H1 (cell line): ENCODE measurements around the gene PTP4A1. TPM values are rescaled to one million over a fixed set of nuclear protein-coding genes. Genes with fewer than 3 reads are reported as not detected.
"Not testable (repeated sequence)": the region's sequence is repeated elsewhere in the genome, so short reads cannot be mapped to it uniquely, and the experiment has no call there.

Experiments used
- CTCF ChIA-PET: fragments of 300-600 bp; sonication (Branson Sonifier 250); formaldehyde crosslinking; loops from one replicate; lab custom pipeline; 2021; ENCODE audit not compliant: partially characterized antibody; lab: Charles Lee
- POLR2A ChIA-PET: fragments of 300-600 bp; sonication (Branson Sonifier 250); formaldehyde crosslinking; loops from one replicate; lab custom pipeline; 2021; ENCODE audit warnings: inconsistent platforms; ENCODE audit not compliant: partially characterized antibody; lab: Charles Lee
- DNase-seq, 2 experiments: peaks; one replicate each; pipeline versions ENCODE4 v3.0.0 to v3.0.0-alpha.2; 2010 to 2022; ENCODE audit warnings: low spot score in 2 of 2, low read depth in 1 of 2, mixed read lengths in 1 of 2
- FAIRE-seq: peaks from 2 replicates; lab custom pipeline; 2011; peaks lifted over from hg19 to GRCh38; lab: Jason Lieb, UNC
- H2AFZ ChIP-seq: 2 replicates; pipeline ENCODE4 v1.8.1; 2012; ENCODE audit warnings: low read length, inconsistent platforms
- H2AK5ac ChIP-seq: 2 replicates; pipeline ENCODE4 v1.6.1; 2013; ENCODE audit warnings: low read depth, low read length
- H2BK120ac ChIP-seq: replicated peaks from 2 replicates; pipeline ENCODE3; 2013; ENCODE audit warnings: low read depth, low read length, inconsistent platforms
- H2BK12ac ChIP-seq: 2 replicates; pipeline ENCODE4 v1.6.1; 2013; ENCODE audit warnings: low read depth, low read length
- H2BK15ac ChIP-seq: 2 replicates; pipeline ENCODE4 v1.6.1; 2013; ENCODE audit warnings: low read length
- H2BK20ac ChIP-seq: 2 replicates; pipeline ENCODE4 v1.6.1; 2013; ENCODE audit warnings: low read length
- H2BK5ac ChIP-seq: 2 replicates; pipeline ENCODE4 v1.6.1; 2013; ENCODE audit warnings: low read depth, low read length
- H3K14ac ChIP-seq: 2 replicates; pipeline ENCODE4 v1.6.1; 2013; ENCODE audit warnings: inconsistent platforms; ENCODE audit not compliant: insufficient read length
- H3K18ac ChIP-seq: 2 replicates; pipeline ENCODE4 v1.6.1; 2013; ENCODE audit warnings: low read length; ENCODE audit errors: extremely low read depth
- H3K23ac ChIP-seq: 2 replicates; pipeline ENCODE4 v1.6.1; 2013; ENCODE audit warnings: inconsistent platforms; ENCODE audit not compliant: insufficient read length
- H3K23me2 ChIP-seq: 2 replicates; pipeline ENCODE4 v1.6.1; 2013; ENCODE audit warnings: low read depth, low read length
- H3K27ac ChIP-seq: 2 replicates; pipeline ENCODE4 v1.6.1; 2011; ENCODE audit warnings: low read depth, low read length, inconsistent platforms
- H3K27me3 ChIP-seq, 4 experiments: replicated peaks in 1 of 4; 1 replicate in 1 of 4; 2 replicates in 3 of 4; pipeline versions ENCODE4 v1.6.1 to v1.8.1; 2011 to 2013; ENCODE audit warnings: low read length in 3 of 4, mild to moderate bottlenecking in 3 of 4, inconsistent platforms in 2 of 4, mixed read lengths in 2 of 4, moderate library complexity in 1 of 4; ENCODE audit not compliant: control insufficient read depth in 3 of 4, insufficient read depth in 3 of 4; ENCODE audit errors: extremely low read depth in 1 of 4
- H3K36me3 ChIP-seq, 4 experiments: 2 replicates each; pipeline versions ENCODE4 v1.6.1 to v1.8.1; 2011 to 2013; ENCODE audit warnings: mild to moderate bottlenecking in 4 of 4, low read length in 3 of 4, moderate library complexity in 2 of 4, control low read depth in 1 of 4, inconsistent platforms in 1 of 4; ENCODE audit not compliant: insufficient read depth in 4 of 4, control insufficient read depth in 2 of 4
- H3K4ac ChIP-seq: replicated peaks from 2 replicates; pipeline ENCODE3; 2013; ENCODE audit warnings: low read length, low read depth, mixed read lengths, inconsistent platforms; ENCODE audit not compliant: insufficient read length
- H3K4me1 ChIP-seq, 4 experiments: replicated peaks in 1 of 4; 1 replicate in 1 of 4; 2 replicates in 3 of 4; pipeline versions ENCODE4 v1.6.1 to v1.8.1; 2011 to 2013; ENCODE audit warnings: low read length in 3 of 4, inconsistent platforms in 2 of 4, mixed read lengths in 1 of 4; ENCODE audit not compliant: insufficient read depth in 4 of 4, control insufficient read depth in 3 of 4
- H3K4me2 ChIP-seq, 2 experiments: 2 replicates each; pipeline versions ENCODE4 v1.6.1 to v1.8.1; 2011 to 2013; ENCODE audit warnings: low read depth in 2 of 2, low read length in 2 of 2, control low read depth in 1 of 2, inconsistent platforms in 1 of 2, mild to moderate bottlenecking in 1 of 2; ENCODE audit not compliant: insufficient read depth in 1 of 2
- H3K4me3 ChIP-seq, 4 experiments: fragments of 200-600, 300-600 bp in 1 of 4; sonication (generic), shearing (Covaris generic), sonication (Bioruptor Twin) in 1 of 4; 2 replicates each; pipeline versions ENCODE4 v1.5.1 to v1.8.1; 2011 to 2016; ENCODE audit warnings: low read length in 4 of 4, low read depth in 3 of 4, control low read depth in 2 of 4, inconsistent platforms in 2 of 4, mild to moderate bottlenecking in 2 of 4, mixed read lengths in 1 of 4, moderate library complexity in 1 of 4; ENCODE audit not compliant: insufficient read depth in 2 of 4; ENCODE audit errors: extremely low read depth in 1 of 4
- H3K56ac ChIP-seq: replicated peaks from 2 replicates; pipeline ENCODE3; 2013; ENCODE audit warnings: low read depth, mild to moderate bottlenecking, mixed read lengths, low read length, inconsistent platforms; ENCODE audit not compliant: insufficient read length
- H3K79me1 ChIP-seq: 2 replicates; pipeline ENCODE4 v1.6.1; 2013; ENCODE audit warnings: low read depth, low read length, control low read depth
- H3K79me2 ChIP-seq, 2 experiments: 2 replicates each; pipeline versions ENCODE4 v1.6.1 to v1.8.1; 2012 to 2013; ENCODE audit warnings: low read length in 2 of 2, mild to moderate bottlenecking in 2 of 2, inconsistent platforms in 1 of 2; ENCODE audit not compliant: insufficient read depth in 2 of 2, control insufficient read depth in 1 of 2
- H3K9ac ChIP-seq, 4 experiments: replicated peaks in 1 of 4; 1 replicate in 1 of 4; 2 replicates in 3 of 4; pipeline versions ENCODE4 v1.6.1 to v1.8.1; 2011 to 2013; ENCODE audit warnings: low read depth in 3 of 4, low read length in 3 of 4, control low read depth in 2 of 4, mild to moderate bottlenecking in 2 of 4, moderate library complexity in 2 of 4, inconsistent platforms in 1 of 4; ENCODE audit errors: extremely low read depth in 1 of 4
- H3K9me3 ChIP-seq, 2 experiments: 2 replicates each; pipeline versions ENCODE4 v1.6.1 to v1.8.1; 2012 to 2013; ENCODE audit warnings: mild to moderate bottlenecking in 2 of 2, moderate library complexity in 2 of 2, control low read depth in 1 of 2, inconsistent platforms in 1 of 2, low read depth in 1 of 2, low read length in 1 of 2, mixed read lengths in 1 of 2; ENCODE audit not compliant: insufficient read depth in 2 of 2
- H4K20me1 ChIP-seq, 2 experiments: replicated peaks in 1 of 2; 2 replicates each; pipeline versions ENCODE3 to v1.8.1; 2011 to 2013; ENCODE audit warnings: inconsistent platforms in 2 of 2, low read length in 2 of 2, mild to moderate bottlenecking in 1 of 2; ENCODE audit not compliant: insufficient read depth in 2 of 2, control insufficient read depth in 1 of 2
- H4K5ac ChIP-seq: 2 replicates; pipeline ENCODE4 v1.6.1; 2013; ENCODE audit warnings: low read length, low read depth, mixed read lengths, inconsistent platforms; ENCODE audit not compliant: insufficient read length
- H4K8ac ChIP-seq: 2 replicates; pipeline ENCODE4 v1.8.0; 2013; ENCODE audit warnings: mild to moderate bottlenecking, moderate library complexity, low read length, inconsistent platforms; ENCODE audit not compliant: insufficient read depth; ENCODE audit errors: extremely low read depth
- H4K91ac ChIP-seq: replicated peaks from 2 replicates; pipeline ENCODE3; 2013; ENCODE audit warnings: low read length, mixed read lengths, inconsistent platforms; ENCODE audit not compliant: insufficient read length
- WGBS, 2 experiments: shearing (Covaris generic) in 1 of 2; methylation state at CpG; one replicate each; pipeline versions ENCODE4 v1.1.6 to v1.1.7; 2013 to 2015; ENCODE audit warnings: low lambda C conversion rate in 2 of 2, mixed read lengths in 2 of 2, inconsistent platforms in 1 of 2, low coverage in 1 of 2, missing lambda C conversion rate in 1 of 2; ENCODE audit not compliant: insufficient replicate concordance in 2 of 2, insufficient coverage in 1 of 2, insufficient read length in 1 of 2; ENCODE audit errors: extremely low coverage in 1 of 2, missing lambda C conversion rate in 1 of 2; 5-methylcytosine and 5-hydroxymethylcytosine counted together
- polyA plus RNA-seq, 7 experiments: library from polyadenylated mRNA; depleted of rRNA in 3 of 7; stranded (reverse) in 5 of 7; unstranded in 2 of 7; fragments of >200 nt in 5 of 7; fragments of 200-250 nt in 2 of 7; gene quantifications; 1 replicate in 5 of 7; 2 replicates in 1 of 7; 4 replicates in 1 of 7; pipeline versions ENCODE4 v1.2.1 to v1.2.3, GENCODE V29; 2011 to 2013; ENCODE audit warnings: missing spikeins in 2 of 7, mixed read lengths in 2 of 7
- total RNA-seq: library from RNA; stranded (reverse); fragmentation: NEBNext Ultra II Directional; extraction: Animal tissue kit (Norgen Biotek cat#: 25700); gene quantifications from 2 replicates; pipeline ENCODE4 v1.2.1, GENCODE V29; 2021

Gene PTP4A1
- total and polyA plus RNA-seq, 2 of the 8 experiments (the other 6 are each of a cell fraction or from before 2014, with no cell fraction given): 21.1 to 76.3 TPM

GRCh38 chr6:63585652-63586051, 13.4 kb downstream of the PTP4A1 start:
- not testable (repeated sequence) for H4K91ac ChIP-seq, H2BK5ac ChIP-seq, H3K23me2 ChIP-seq, H2BK120ac ChIP-seq, H3K27ac ChIP-seq, H3K4me3 ChIP-seq, H2BK20ac ChIP-seq, H3K56ac ChIP-seq, H4K8ac ChIP-seq, H2BK15ac ChIP-seq, H3K27me3 ChIP-seq, H4K5ac ChIP-seq, H3K4ac ChIP-seq, H2AK5ac ChIP-seq, H3K79me2 ChIP-seq, H2BK12ac ChIP-seq, H3K4me1 ChIP-seq, H3K23ac ChIP-seq, DNase-seq, H2AFZ ChIP-seq, H3K14ac ChIP-seq, H3K9ac ChIP-seq, FAIRE-seq, H3K9me3 ChIP-seq, H3K4me2 ChIP-seq, H3K79me1 ChIP-seq, H3K18ac ChIP-seq, H4K20me1 ChIP-seq
- ChIA-PET POLR2A (interaction anchor here (0.8 to 4.7 kb wide), 3 partner anchors 11 to 12 kb away, joined by 3 to 33 read pairs (median 20); no protein-coding TSS in a partner anchor), CTCF (interaction anchor here (1.0 to 2.7 kb wide), 4 partner anchors 8 to 179 kb away, joined by 3 to 8 read pairs (median 6); no protein-coding TSS in a partner anchor)
- peaks cover under 1 to 23% (median 8%) of the 10 kb centered on the region in 4 experiments; a peak in 5 of 8 replicates for H3K36me3 ChIP-seq
- 90% methylated on average over 2 of the region's 2 CpGs; no CpG with 5 or more reads in 1 of the 2 experiments for WGBS, 2 experiments
